Fibroblast of pulmonary artery (primary cell): ENCODE results near the gene PLCG2.

Source experiments
- DNase-seq: peaks from one replicate; pipeline ENCODE4 v3.0.0-alpha.2; 2010; ENCODE audit warnings: low read depth
- H3K4me3 ChIP-seq: replicated peaks from 2 replicates; pipeline ENCODE4 v1.5.1; 2011; ENCODE audit warnings: low read depth, mild to moderate bottlenecking, control low read depth, low read length, moderate library complexity
- TF ChIP-seq, protein P1 (sequence below): IDR thresholded peaks from 2 replicates; pipeline ENCODE4 v1.5.1; 2011; ENCODE audit warnings: mild to moderate bottlenecking, control low read depth, low read length, inconsistent platforms; ENCODE audit errors: missing control alignments

Gene PLCG2

DNA sequence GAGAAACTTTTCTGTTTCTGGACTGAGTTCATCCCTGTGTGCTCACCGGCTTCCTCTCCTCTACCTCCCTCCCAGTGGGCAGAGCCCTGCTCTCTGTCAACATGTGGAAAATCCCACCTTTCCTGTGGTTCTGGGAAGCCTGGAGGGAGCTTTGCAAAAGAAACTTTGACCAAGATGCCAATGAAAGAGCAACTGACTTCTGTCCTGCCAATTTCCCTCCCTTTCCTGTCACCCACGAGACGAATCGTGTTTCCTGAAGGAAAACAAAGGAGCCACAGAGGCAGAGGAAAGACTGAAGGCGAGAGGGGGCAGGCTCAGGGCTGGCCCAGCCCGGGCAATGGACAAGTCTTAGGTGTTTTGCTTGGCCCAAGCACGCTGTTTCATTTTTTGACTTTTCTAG lies 82.8 kb downstream of the PLCG2 start:
- DNase-seq: no peak
- TF ChIP-seq, protein P1, sequence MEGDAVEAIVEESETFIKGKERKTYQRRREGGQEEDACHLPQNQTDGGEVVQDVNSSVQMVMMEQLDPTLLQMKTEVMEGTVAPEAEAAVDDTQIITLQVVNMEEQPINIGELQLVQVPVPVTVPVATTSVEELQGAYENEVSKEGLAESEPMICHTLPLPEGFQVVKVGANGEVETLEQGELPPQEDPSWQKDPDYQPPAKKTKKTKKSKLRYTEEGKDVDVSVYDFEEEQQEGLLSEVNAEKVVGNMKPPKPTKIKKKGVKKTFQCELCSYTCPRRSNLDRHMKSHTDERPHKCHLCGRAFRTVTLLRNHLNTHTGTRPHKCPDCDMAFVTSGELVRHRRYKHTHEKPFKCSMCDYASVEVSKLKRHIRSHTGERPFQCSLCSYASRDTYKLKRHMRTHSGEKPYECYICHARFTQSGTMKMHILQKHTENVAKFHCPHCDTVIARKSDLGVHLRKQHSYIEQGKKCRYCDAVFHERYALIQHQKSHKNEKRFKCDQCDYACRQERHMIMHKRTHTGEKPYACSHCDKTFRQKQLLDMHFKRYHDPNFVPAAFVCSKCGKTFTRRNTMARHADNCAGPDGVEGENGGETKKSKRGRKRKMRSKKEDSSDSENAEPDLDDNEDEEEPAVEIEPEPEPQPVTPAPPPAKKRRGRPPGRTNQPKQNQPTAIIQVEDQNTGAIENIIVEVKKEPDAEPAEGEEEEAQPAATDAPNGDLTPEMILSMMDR: no peak

DNA sequence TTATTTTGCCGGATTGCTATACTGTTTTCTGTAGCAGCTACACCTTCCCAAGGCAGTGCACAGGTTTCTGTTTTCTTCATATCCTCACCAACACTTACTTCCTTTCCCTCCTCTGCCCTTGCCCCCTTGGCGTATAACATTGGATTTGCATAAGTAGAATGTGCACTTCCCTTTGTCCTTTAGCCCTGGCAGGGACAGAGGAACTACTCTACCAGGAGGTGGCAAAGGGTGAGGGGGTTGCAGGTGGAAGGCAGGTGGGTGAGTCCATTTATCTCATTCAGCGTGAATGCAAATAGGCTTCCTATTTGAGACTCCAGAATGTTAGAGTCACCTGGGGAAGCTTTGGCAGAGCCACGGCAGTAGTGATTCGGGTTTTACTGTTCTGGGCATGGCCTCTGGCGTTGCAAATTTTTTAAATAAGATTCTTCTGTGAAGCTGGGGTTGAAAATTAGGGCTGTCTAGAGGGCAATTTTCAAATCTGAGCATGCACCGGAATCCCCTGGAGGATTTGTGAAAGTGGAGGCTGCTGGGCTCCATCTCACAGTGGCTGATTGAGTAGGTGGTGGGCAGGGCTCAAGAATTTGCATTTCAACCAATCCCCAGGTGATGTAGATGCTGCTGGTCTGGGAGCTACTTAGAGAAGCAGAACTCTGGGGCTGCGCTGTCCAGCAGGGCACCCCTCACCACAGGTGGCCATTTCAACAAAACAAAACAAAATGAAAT lies 84.7 kb downstream of the PLCG2 start:
- TF ChIP-seq, protein P1: no peak
- H3K4me3 ChIP-seq: no peak overlapping the region
- DNase-seq: no peak

More for the DNA sequence above, 82.8 kb downstream of the PLCG2 start:
- no peak overlapping the region for H3K4me3 ChIP-seq

DNA sequence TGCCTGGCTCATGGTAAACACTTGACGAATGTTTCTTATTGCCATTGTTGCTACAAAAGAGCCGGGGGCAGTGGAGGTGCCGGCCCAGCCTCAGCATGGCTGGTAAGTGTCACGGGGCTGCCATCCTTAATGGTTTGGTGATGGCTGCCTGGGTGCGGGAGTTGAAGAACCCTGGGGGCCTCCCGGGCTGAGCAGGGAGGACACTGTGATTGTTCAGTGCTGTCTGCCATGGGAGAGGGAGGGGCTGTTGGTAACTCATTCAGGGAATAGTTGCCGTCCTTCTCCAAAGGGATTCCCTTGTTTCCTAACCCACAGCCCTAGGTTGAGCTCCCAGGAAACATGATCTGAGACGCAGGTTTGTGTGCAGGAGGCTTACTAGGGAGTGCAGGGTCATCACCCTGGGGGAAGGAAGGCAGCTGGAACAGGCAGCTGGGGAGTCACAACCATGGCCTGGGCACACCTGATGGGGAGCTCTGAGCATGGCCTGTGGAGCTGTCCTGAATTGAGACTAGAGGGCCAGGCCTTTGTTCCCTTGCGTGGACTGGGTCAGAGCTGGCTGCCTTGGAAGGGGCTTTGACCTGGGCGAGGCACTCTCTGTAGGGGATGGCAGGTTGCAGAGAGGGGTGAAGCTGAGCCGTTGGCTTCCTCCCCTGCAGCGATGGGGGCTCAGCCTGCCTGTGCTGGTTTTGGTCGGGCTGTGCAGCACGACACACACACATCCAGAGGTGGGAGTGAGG lies 85.7 kb downstream of the PLCG2 start:
- no peak for DNase-seq
- H3K4me3 ChIP-seq: no peak overlapping the region
- TF ChIP-seq, protein P1: no peak

DNA sequence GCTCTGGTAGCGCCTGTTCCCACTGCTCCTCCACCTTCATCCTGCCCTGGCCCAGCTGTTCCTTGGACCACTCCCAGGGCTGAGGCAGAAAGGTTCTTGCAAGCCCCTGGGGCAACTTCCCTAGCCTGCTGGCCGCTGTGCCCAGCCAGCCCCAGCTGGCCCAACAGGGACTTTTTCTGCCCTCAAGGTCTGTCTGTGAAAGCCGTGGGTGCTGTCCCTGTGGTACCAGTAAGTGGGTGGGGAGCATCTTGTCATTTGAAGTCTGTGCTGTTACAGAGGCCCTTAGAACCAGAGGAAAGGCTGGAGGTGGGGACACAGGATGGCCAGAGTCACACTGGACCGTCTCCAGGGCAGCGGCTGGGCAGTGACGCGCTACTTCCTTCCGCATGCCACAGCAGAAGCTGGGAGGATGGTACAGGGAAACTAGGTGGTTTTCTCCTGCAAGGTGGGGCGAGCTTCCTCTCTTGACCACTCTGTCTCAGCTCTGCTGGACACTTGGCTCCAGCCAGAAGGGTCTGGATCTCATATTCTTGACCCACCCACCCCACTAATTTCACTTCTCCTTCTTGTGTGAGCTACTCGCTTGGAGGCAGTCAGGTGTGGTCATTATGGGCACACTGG lies 87.8 kb downstream of the PLCG2 start:
- TF ChIP-seq, protein P1: no peak
- DNase-seq: no peak

DNA sequence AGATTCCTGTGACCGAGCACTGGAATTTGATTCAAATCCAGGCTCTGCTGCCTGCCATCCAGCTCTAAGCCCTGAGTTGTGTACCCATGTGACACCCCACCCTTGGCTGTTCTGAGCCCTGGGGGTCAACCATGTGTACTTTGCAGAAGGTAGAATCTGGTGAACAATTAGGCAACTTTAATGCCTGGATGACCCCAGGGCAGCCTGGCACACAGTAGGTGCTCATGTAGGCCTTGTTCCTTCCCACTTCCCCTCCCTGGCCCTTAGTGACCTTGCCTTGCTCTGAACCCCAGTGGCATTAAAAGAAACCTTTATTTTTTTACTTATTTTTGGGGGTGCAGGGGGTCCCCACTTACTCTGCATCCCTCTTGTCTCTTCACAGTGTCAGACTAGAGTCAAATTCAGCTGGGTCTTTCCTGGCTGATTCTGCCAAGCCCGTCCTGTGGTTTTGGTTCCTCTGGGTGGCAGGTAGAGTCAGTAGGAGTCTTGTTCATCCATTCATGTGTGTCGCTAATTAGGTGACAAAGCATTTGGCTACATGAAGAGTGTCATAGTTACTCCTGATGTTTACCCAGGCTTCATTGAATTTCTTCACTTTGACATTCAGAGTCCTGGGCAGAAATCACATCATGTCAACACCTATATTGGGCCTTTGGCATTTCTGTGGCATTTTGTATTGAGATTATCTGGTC lies 89.1 kb downstream of the PLCG2 start:
- no peak overlapping the region for H3K4me3 ChIP-seq
- DNase-seq: no peak
- TF ChIP-seq, protein P1: no peak

More for the DNA sequence above, 87.8 kb downstream of the PLCG2 start:
- no peak overlapping the region for H3K4me3 ChIP-seq

DNA sequence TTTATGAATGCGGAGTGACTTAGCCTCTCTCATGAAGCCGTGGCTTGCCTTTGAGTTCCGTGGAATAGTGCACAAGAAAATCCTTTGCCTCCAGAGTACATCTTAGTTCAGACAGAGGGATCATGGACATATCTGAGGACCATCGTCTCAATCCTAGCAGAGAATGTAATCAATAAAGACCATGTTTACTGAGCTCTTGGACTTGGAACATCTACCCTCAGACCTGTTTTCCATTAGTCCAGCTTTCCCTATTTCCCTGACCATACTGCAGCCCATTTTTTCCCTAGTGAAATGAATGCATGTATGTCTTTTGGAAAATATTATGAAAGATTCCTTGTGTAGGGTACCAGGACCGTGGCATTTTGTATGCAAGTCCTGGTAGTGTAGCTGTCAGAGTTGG lies 90.2 kb downstream of the PLCG2 start:
- TF ChIP-seq, protein P1: no peak
- DNase-seq: no peak
- H3K4me3 ChIP-seq: no peak overlapping the region
